ENCODE measurements around the gene BPIFB2.

The BPIFB2 gene

GRCh38 chr20:33022694-33023438 lies 15.4 kb downstream of the BPIFB2 start:
- FAIRE-seq = no peak

- no peak for FAIRE-seq
Measured at GRCh38 chr20:33023439-33024242, 16.1 kb downstream of the BPIFB2 start.

DNA sequence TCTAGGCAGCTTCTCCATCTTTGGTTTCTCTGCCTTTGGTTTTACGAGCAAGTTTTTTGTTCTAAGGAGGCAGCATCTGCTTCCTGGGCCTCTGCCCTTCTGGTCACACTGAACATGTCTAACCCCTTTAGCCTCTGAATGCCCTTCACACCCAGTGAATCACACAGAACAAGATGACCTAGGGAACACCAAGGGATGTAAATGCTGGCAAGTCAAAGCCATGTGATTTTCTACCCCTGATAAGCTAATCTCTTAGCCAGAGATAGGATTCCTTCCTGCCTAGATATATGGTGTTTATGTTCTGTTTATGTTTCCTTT lies 16.7 kb downstream of the BPIFB2 start:
- no peak for FAIRE-seq

DNA sequence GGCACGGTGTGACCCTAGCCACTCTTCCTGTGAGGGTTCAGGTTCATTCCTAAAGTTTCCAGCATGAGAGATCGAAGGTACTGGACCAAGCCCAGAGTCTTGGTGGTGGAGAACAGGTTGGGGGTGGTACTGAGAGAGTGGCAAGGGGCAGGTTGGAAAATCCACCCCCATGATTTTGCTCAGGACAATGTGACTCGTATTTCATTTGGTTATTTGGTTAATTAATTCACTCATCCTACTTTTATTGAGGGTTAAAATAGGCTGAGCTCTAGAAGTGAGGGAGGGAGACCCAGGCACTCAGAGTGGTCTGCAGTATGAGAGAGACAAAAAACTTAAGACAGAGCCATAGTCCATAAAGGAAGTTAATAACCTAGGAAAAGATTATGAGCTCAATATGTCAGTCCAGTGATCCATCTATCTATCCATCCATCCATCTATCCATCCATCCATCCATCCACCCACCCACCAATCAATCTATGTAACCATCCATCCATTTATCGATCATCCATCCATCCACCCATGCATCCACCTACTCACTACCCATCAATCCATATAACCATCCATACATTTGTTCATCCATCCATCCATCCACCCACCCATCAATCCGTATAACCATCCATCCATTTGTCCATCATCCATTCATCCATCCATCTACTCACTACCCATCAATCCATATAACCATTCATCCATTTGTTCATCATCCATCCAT lies 17.3 kb downstream of the BPIFB2 start:
- FAIRE-seq = no peak

GRCh38 chr20:33025318-33025876 lies 17.9 kb downstream of the BPIFB2 start:
- no peak for FAIRE-seq

DNA sequence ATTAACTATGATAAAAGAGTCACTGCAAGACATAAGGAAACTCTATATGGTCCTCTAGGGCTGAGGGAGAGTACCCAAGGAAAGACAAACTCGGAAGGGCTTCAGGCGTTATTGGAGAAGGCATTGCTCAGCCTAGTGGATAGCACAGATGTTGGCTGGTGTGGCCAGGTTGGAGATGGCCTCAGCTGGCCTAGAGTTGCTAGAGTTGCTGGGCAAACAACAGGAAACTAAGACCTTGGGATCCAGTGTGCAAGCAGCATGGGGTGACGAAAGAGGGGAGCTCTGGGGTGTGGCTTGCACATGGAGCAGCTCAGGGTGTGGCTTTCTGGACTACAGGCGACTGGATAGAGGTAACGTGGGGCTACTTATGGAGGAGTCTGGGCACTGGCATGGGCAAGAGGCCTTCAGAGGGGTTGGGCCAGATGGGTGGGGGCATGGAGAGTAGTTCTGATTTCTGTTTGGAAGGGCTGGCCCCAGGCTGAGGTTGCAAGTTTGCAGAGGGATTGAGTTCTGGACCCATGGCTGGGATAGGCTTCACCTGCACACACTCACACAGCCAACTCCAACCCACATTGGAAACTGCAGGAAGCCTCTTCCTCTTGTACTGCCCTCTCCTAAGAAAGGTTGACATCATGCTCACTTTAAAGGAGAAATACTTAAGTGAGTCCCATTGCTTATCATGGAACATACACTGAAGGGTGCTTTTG lies 18.7 kb downstream of the BPIFB2 start:
- no peak for FAIRE-seq

- FAIRE-seq = no peak
Measured at GRCh38 chr20:33026779-33027759, 19.6 kb downstream of the BPIFB2 start.

DNA sequence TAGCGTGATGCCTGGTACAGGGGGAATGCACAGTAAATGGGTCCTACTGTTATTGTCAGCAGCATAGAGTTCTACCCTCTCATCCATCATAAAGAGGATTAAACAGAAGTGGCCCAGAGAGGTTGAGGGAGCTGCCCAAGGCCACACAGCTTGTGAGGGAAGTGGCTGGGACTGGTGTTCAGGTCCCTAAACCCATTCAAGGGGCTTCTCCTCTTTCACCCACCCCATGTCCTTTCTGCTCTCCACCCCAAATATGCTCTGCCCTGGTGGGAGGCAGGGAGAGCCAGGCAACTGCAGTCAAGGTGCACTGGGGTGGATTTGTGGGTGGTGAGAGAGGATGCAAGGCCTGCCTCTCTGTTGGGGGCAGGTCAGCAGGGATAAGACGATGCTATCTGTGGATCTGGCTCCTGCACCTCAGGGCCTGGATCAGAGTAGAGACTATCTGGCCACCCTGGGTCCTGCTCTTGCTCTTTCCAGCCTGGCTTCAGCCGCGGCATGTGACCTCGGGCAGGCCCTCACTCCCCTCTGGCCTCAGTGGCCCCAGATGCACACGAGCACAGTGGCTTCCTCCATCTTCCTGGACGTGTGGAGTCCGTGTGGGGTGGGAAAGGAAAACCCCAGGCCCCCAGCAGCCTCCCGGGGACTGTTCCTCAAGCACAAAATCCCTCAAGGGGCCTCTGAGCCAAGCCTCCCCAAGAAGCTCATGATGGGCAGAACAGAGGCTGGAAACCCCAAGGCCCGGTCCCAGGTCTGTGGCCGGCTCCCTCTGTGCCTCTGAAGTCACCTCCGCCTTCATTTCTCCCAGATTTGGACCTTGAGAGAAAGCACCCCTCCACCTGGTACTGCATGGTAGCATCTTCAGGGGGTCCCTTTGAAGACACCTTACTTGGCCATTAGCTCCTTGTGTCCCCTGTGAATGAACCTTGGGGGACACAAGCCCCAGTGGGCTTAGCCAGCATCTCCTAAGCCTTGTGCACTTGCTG lies 20.6 kb downstream of the BPIFB2 start:
- FAIRE-seq = no peak

DNA sequence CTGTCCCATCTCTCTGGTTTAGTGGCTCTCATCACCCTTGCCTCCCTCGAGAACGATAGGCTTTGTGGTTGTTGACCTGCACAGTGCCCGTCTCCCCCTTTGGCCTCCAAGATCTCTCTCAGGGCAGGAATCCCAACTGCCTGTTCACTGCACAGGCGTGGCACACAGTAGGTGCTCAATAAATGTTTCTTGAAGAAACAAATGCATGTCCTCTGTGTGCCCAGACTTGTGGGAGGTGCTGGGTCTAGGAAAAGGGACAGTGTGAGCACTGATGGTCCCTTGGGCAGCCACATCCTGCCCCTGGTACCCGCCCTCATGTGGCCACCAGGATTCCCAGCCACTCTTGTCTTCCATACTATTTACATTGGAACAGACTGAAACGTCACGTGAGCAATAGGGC lies 21.4 kb downstream of the BPIFB2 start:
- FAIRE-seq = no peak

- FAIRE-seq = no peak
Measured at GRCh38 chr20:33030076-33030475, 22.6 kb downstream of the BPIFB2 start.

DNA sequence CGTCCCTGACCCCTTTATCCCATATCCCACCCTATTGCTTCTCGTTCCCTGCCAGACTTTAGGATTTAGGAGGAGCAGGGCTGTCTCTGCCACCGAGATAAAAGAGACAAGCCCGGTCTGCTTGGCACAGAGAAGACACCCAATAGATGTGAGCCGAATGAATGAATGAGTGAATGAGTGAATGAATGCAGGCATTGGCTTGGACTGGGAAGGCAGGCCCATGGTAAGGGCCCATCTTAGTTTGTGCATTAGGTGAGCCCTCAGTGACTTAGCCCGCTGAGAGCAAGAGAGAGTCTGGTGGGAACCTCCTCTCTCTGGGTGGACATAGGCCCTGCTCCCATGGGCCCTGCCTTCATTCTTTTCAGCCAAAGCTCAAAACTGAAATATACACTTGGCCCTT lies 23.1 kb downstream of the BPIFB2 start:
- FAIRE-seq = no peak

GRCh38 chr20:33031531-33031930 lies 24.0 kb downstream of the BPIFB2 start, which contains the start of gene BPIFB6:
BPIFB6 (plus strand) TSS chr20:33031648; CDS start chr20:33031648, 0 bp downstream.
- FAIRE-seq = no peak

DNA sequence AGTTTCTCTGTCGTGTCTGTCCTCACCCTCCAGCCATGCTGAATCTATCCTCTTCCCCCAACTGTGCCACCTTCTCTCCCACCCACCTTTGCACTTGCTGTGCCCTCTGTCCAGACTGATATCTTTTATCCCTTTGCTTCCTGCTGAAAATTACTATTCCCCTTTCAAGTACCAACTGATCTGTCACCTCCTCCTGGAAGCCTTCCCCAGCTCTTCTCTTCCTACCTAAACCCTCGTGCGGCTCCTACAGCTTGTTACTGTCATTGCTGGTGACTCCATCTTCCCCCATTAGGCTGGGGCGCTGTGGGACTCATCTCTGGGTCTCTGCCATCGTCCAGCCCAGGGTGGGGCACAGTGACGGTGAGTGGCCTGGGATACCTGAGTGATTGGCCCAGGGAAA lies 25.1 kb downstream of the BPIFB2 start:
- FAIRE-seq = no peak

DNA sequence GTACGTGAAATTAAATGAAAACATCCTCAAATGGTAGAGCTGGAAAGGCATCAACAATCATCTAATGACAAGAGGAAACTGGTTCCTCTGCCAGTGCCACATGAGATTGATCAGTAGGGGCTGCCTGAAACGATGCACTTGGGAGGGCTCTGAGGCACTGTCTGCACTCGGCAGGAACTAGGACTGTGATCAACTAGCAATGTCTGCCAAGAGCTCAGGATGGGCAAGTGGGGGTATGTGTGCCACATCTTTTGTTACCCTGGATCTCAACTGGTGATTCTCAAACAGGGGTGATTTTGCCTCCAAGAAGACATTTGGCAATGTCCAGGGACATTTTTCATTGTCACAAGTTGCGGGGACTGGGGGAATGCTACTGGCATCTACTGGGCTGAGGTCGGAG lies 25.9 kb downstream of the BPIFB2 start:
- FAIRE-seq = no peak

DNA sequence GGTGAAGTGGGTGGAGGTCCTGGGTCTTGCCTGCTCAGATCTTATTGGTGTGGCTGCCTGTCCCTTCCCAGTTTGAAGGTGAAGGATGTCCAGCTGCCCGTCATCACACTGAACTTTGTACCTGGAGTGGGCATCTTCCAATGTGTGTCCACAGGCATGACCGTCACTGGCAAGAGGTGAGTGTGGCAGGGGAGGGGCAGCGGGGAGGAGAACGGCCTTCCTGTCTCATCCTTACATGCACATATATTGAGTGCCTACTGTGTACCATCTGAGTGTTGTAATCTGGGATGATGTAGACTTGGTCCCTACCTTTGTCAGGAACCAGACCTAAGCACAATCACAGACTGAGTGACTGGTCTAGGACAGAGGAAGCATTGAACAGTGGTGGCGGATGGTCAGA lies 26.6 kb downstream of the BPIFB2 start:
- no peak for FAIRE-seq

DNA sequence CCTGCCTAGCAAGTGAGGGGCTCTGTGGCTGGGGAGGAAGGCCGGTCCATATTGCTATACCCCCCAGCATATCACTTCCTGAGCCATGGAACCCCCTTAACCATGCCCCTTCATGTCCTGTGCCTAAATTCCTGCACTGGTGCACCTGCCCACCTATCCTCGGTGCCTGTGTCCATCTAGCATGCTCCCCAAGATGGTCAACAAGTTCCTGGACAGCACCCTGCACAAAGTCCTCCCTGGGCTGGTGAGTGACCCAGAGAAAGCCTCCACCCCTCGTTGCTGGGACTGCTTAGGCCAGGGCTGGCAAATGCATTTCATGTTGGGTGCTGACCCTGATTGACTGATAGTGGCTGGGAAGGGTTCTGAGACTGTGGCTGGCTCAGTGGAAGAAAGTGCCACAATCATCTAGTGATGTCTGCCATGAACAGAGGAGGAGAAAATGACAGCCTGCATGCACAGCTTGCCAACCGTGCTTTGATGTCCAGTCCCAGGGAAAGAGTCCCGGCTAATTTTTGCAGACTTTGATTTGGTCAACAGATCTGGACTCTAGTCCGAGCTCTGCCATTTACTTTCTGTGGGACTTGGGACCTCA lies 27.5 kb downstream of the BPIFB2 start:
- FAIRE-seq = no peak

- no peak for FAIRE-seq
Measured at GRCh38 chr20:33037456-33037855, 30.0 kb downstream of the BPIFB2 start.

DNA sequence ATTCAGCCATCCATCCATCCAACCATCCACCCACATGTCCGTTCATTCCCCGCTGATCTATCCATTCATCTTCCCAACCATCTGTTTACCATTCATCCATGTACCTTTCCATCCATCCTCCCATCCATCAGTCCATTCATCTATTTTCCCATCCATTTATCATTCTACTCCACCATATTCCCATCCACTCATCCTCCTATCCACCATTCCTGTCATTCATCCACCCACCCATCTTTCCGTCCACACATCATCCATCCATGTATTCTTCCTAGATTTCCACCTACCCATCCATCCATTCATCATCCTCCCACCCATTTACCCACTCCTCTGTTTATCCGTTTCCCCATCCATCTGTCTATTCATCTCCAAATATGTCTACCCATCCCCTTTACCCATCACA lies 30.7 kb downstream of the BPIFB2 start:
- FAIRE-seq = no peak

DNA sequence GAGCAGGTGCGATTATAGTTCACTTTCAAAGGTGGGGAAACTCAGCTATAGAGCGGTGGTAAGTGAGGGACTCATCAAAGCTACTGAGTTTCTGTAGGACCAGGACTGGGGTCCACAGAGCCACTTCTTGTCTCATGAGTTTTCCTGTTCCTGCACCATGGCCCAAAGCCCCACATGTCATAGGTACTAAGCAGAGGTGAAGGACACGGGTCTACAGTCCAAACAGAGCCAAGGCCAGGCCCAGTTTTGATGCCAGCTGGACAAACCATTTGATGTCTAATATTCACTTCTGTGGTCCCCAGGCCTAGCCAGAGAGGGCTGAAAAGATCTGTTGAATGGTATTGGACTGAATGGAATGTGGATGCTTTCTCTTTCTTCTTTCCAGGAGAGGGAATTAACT lies 34.9 kb downstream of the BPIFB2 start:
- no peak for FAIRE-seq

Data from G401.6 (cell line).